Measurements from ENCODE around the gene UBAP2. TPM values are rescaled to one million over a fixed set of nuclear protein-coding genes. Genes with fewer than 3 reads are reported as not detected.

UBAP2 gene
- total and polyA plus RNA-seq, 2 of the 4 experiments (the other 2 are of a cell fraction): 12.9 to 25.5 TPM

DNA sequence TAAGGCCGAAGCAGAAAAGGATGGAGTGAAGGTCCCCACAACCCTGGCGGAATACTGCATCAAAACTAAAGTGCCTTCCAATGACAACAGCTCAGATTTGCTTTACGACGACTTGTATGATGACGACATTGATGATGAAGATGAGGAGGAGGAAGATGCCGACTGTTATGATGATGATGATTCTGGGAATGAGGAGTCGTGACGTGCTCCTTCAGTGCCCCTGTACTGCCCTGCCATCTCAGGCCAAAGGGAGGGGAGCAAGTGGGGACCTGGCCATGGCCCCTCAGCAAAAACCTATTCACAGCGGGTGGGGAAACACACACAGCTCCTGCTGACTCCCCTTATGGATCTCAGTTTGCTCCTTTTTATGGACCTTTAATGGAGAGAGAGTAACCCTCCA is 131.7 kb downstream of the UBAP2 start:
- intact Hi-C loops (cut with micrococcal nuclease): no loop called here
- CTCF ChIA-PET: interaction anchor here (0.5 kb wide), 1 partner anchor 179 kb away, joined by 3 read pairs; no protein-coding TSS in a partner anchor
- WGBS, 2 experiments (ENCODE audit: extremely low coverage in 2 of 2, insufficient read length in 1 of 2): no CpG with 5 or more reads among the region's 9 CpGs

More for the DNA sequence above, 131.7 kb downstream of the UBAP2 start:
- Histone ChIP-seq H3K56ac (ENCODE audit: extremely low read depth, insufficient read depth, low read length) (no peak overlapping the region), H3K9ac (ENCODE audit: low read depth, low read length) (no peak overlapping the region), H3K23ac (ENCODE audit: low read depth, low read length) (no peak overlapping the region), H3K4ac (ENCODE audit: low read depth, low read length) (no peak overlapping the region), H3K79me1 (ENCODE audit: low read depth in 1 of 2, low read length in 2 of 2) (peaks cover 42 to 57% of the 10 kb centered on the region in 2 experiments), H2BK15ac (ENCODE audit: low read depth, low read length) (no peak overlapping the region), H2AFZ (replicated peaks; ENCODE audit: low read length, poor library complexity) (no peak overlapping the region), H3K9me1 (ENCODE audit: insufficient read depth, low read length) (no peaks in the 10 kb centered on the region), H3K27ac (ENCODE audit: insufficient read depth, low read length) (no peak overlapping the region), H3K9me3 (ENCODE audit: control insufficient read depth, insufficient read depth, low read length) (no peaks in the 10 kb centered on the region), H2AK9ac (replicated peaks; ENCODE audit: low read depth, low read length, poor library complexity) (no peak overlapping the region), H4K20me1 (ENCODE audit: insufficient read depth, low read length) (peaks cover 17% of the 10 kb centered on the region; the same call in 1 of the 2 replicates), H3K36me3 (ENCODE audit: control insufficient read depth, insufficient read depth, low read length) (peaks cover 50% of the 10 kb centered on the region), H2AK5ac (ENCODE audit: low read depth, low read length) (no peak overlapping the region), H4K5ac (ENCODE audit: low read depth, low read length) (no peak overlapping the region), H2BK5ac (ENCODE audit: low read depth, low read length, poor library complexity, severe bottlenecking) (no peak overlapping the region), H3K27me3 (ENCODE audit: control insufficient read depth, insufficient read depth, low read length) (no peaks in the 10 kb centered on the region), H2BK20ac (ENCODE audit: low read depth, low read length) (no peak overlapping the region), H3K4me2 (ENCODE audit: low read depth, low read length) (no peak overlapping the region), H4K8ac (ENCODE audit: low read depth in 2 of 2, low read length in 2 of 2) (no peak overlapping the region), H3K14ac (replicated peaks; ENCODE audit: low read depth, low read length) (no peak overlapping the region), H3K4me1 (ENCODE audit: control insufficient read depth, insufficient read depth, low read length) (no peaks in the 10 kb centered on the region), H3K18ac (ENCODE audit: low read depth, low read length) (no peak overlapping the region), H2BK120ac (ENCODE audit: low read depth, low read length) (no peak overlapping the region), H3K4me3 (ENCODE audit: insufficient read depth, low read depth, low read length) (no peak overlapping the region), H4K91ac (ENCODE audit: insufficient read depth, low read depth, low read length) (no peak overlapping the region)
- TF ChIP-seq CEBPB (IDR thresholded peaks at IDR 0.05; ENCODE audit: low read depth, low read length) (no peak), POLR2A (IDR thresholded peaks at IDR 0.05; ENCODE audit: low read depth, low read length) (no peak), RAD21 (IDR thresholded peaks at IDR 0.05; ENCODE audit: low read length) (no peak), NFE2L2 (IDR thresholded peaks at IDR 0.05; ENCODE audit: low read depth, low read length) (no peak), MAFK (IDR thresholded peaks at IDR 0.05; ENCODE audit: low read depth, low read length) (no peak), FOS (IDR thresholded peaks at IDR 0.05; ENCODE audit: low read depth, low read length) (no peak), BHLHE40 (IDR thresholded peaks at IDR 0.05; ENCODE audit: low read depth, low read length) (no peak), MXI1 (IDR thresholded peaks at IDR 0.05; ENCODE audit: borderline replicate concordance, low read depth, low read length) (no peak)
- TF ChIP-seq, protein P1, sequence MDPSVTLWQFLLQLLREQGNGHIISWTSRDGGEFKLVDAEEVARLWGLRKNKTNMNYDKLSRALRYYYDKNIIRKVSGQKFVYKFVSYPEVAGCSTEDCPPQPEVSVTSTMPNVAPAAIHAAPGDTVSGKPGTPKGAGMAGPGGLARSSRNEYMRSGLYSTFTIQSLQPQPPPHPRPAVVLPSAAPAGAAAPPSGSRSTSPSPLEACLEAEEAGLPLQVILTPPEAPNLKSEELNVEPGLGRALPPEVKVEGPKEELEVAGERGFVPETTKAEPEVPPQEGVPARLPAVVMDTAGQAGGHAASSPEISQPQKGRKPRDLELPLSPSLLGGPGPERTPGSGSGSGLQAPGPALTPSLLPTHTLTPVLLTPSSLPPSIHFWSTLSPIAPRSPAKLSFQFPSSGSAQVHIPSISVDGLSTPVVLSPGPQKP (IDR thresholded peaks at IDR 0.05; ENCODE audit: borderline replicate concordance, low read depth, low read length): no peak
- no TSS peak for BruUV-seq (replicated peaks)
- POLR2A ChIA-PET (ENCODE audit: unreplicated experiment): no interaction called here
- ATAC-seq (ENCODE audit: low read depth) (no peak), DNase-seq (no peak)
- dilution Hi-C loops (cut with HindIII; ENCODE audit: low sequenced_read_pairs, unreplicated experiment): no loop called here
- in situ Hi-C loops (cut with MboI; ENCODE audit: low sequenced_read_pairs): no loop called here
